Brain microvascular endothelial cell (primary cell): Measurements from ENCODE around the gene MORN5.

Experiments
- DNase-seq: peaks from one replicate; pipeline ENCODE4 v3.0.0-alpha.2; 2020
- H3K27ac ChIP-seq: fragments of 250-450 bp; sonication (Bioruptor Pico); 2 replicates; pipeline ENCODE4 v1.5.1; 2020; ENCODE audit warnings: mild to moderate bottlenecking, moderate library complexity
- H3K27me3 ChIP-seq: fragments of 250-450 bp; sonication (Bioruptor Pico); replicated peaks from 2 replicates; pipeline ENCODE4 v1.5.1; 2020; ENCODE audit warnings: mild to moderate bottlenecking
- H3K36me3 ChIP-seq: fragments of 250-450 bp; sonication (Bioruptor Pico); replicated peaks from 2 replicates; pipeline ENCODE4 v1.5.1; 2020; ENCODE audit warnings: mild to moderate bottlenecking
- H3K4me3 ChIP-seq: 2 replicates; pipeline ENCODE4 v1.5.1; 2011; ENCODE audit warnings: low read depth, mild to moderate bottlenecking, control low read depth, low read length, moderate library complexity
- CTCF ChIP-seq: IDR thresholded peaks from 2 replicates; pipeline ENCODE4 v1.5.1; 2011; ENCODE audit warnings: low read depth, mild to moderate bottlenecking, moderate library complexity, low read length, control low read depth, inconsistent platforms; ENCODE audit errors: missing control alignments
- in situ Hi-C: cut with HindIII; loops from 2 replicates; pipeline ENCODE4 v1.10.0; 2017; ENCODE audit warnings: low sequenced_read_pairs, low pct_ligation_motif_present

The MORN5 gene

GRCh38 chr9:122126331-122127261 is 33.1 kb upstream of the MORN5 start:
- in situ Hi-C loops = no loop called here
- Histone ChIP-seq H3K4me3 (peak overlapping the region; percentile 52), H3K36me3 (no peaks in the 10 kb centered on the region), H3K27ac (no peak overlapping the region), H3K27me3 (no peaks in the 10 kb centered on the region)
- TF ChIP-seq CTCF = peak; percentile 15
- peak; percentile 36 for DNase-seq

GRCh38 chr9:122127396-122127798 is 32.3 kb upstream of the MORN5 start:
- DNase-seq = no peak
- in situ Hi-C loops = no loop called here
- no peaks in the 10 kb centered on the region for H3K27me3 ChIP-seq
- no peak overlapping the region for H3K27ac ChIP-seq
- no peak for TF ChIP-seq CTCF
- H3K4me3 ChIP-seq = no peak overlapping the region
- H3K36me3 ChIP-seq = no peaks in the 10 kb centered on the region

- no peak for TF ChIP-seq CTCF
- H3K4me3 ChIP-seq = no peak overlapping the region
- H3K27ac ChIP-seq = no peak overlapping the region
- in situ Hi-C loops = no loop called here
- no peak for DNase-seq
- no peaks in the 10 kb centered on the region for H3K36me3 ChIP-seq
- no peaks in the 10 kb centered on the region for H3K27me3 ChIP-seq
Observed at GRCh38 chr9:122128007-122128968, 31.4 kb upstream of the MORN5 start.

GRCh38 chr9:122128969-122129343 is 30.8 kb upstream of the MORN5 start:
- TF ChIP-seq CTCF = no peak

GRCh38 chr9:122129969-122130368 is 29.7 kb upstream of the MORN5 start:
- Histone ChIP-seq H3K36me3 (no peaks in the 10 kb centered on the region), H3K4me3 (no peak overlapping the region), H3K27ac (no peak overlapping the region), H3K27me3 (no peaks in the 10 kb centered on the region)
- in situ Hi-C loops = no loop called here
- TF ChIP-seq CTCF = no peak
- no peak for DNase-seq

More at GRCh38 chr9:122128969-122129343, 30.8 kb upstream of the MORN5 start:
- Histone ChIP-seq H3K36me3 (no peaks in the 10 kb centered on the region), H3K27ac (no peak overlapping the region), H3K4me3 (no peak overlapping the region), H3K27me3 (no peaks in the 10 kb centered on the region)
- in situ Hi-C loops = no loop called here
- no peak for DNase-seq
